Middle frontal gyrus (tissue), 1 donor: ENCODE data around the gene RBMS1.

Experiments
- DNase-seq: peaks from one replicate; pipeline ENCODE4 v3.0.0-alpha.2; 2015; ENCODE audit warnings: low spot score; ENCODE audit errors: extremely low spot score

Gene RBMS1

DNA sequence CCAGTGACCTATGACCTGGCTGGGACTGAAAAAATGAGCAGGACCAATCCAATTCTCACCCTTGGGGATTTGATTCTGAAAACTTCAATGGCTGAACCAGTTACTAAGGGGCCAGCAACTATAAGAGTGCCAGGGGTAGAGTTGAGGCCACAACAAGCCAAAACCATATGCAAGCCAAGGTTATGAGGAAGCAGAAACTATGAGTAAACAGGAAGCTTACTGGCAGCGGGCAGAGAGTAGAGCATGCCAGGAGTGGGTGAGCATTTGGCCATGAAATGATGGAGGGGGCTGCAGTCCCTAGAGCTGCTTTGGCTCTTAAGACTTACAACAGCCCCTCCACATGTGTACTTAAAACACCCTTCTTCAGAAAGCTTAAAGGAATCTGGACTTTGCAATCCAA lies 82.4 kb downstream of the RBMS1 start:
- DNase-seq, result no peak

DNA sequence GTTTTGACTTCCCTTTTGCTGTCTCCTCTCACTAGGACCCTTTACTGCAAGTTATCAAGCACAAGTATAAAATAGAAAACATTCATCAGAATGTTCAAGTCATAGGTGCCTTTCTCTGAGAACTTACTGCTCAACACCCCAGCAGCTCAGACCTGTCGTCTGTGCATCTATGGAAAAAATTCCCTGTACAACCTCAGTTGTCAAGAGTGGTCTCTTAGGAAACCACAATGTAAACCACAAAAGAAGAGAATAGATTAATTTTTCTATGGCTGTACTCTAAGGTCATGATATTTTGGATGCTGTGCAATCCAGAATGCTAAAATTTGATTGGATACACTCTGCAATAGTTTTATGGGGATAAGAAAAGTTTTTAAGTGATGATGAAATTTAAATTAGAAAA lies 84.1 kb downstream of the RBMS1 start:
- no peak for DNase-seq

- no peak for DNase-seq
Measured at GRCh38 chr2:160408959-160409291, 84.7 kb downstream of the RBMS1 start.

DNA sequence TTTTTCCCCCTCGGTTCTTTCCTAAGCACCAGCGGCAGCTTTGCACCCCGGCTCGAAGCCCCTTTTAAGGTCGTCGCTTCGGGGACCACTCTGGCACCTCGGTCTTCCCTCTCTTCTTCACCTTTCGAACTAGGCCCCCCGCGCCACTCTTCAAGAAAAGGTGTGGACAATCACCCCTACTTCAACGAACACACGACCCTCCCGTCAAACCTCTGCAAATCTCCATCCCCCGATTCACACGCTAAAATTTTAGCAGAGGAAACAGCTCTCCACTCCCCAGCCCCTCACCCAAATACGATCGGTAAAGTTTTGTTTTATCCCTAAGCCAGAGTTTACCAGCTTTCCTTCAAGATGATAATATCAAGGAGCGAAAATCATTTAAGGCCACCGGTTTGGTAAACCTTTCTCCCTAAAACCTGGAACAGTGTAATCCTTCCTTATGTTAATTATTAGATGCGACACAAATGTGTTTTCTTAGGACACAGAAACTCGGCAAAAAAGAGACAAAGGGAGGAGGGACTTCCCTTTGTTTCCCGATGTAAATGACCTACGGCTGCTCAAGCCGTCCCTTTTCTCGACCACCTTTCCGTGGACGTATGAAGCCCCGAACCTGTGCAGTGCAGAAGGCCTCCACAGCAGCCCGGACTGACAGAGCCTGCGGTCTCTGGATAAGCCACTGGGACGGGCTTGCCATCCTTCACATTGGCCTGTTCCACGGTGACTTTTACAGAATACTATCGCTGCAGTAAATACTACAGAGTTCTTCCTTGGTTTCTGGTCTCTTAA lies 85.2 kb downstream of the RBMS1 start:
- no peak for DNase-seq

GRCh38 chr2:160407393-160408172 lies 86.0 kb downstream of the RBMS1 start:
- no peak for DNase-seq

GRCh38 chr2:160406591-160407392 lies 86.8 kb downstream of the RBMS1 start:
- DNase-seq, result no peak

- DNase-seq, result no peak
Measured at GRCh38 chr2:160405077-160405867, 88.3 kb downstream of the RBMS1 start.

DNA sequence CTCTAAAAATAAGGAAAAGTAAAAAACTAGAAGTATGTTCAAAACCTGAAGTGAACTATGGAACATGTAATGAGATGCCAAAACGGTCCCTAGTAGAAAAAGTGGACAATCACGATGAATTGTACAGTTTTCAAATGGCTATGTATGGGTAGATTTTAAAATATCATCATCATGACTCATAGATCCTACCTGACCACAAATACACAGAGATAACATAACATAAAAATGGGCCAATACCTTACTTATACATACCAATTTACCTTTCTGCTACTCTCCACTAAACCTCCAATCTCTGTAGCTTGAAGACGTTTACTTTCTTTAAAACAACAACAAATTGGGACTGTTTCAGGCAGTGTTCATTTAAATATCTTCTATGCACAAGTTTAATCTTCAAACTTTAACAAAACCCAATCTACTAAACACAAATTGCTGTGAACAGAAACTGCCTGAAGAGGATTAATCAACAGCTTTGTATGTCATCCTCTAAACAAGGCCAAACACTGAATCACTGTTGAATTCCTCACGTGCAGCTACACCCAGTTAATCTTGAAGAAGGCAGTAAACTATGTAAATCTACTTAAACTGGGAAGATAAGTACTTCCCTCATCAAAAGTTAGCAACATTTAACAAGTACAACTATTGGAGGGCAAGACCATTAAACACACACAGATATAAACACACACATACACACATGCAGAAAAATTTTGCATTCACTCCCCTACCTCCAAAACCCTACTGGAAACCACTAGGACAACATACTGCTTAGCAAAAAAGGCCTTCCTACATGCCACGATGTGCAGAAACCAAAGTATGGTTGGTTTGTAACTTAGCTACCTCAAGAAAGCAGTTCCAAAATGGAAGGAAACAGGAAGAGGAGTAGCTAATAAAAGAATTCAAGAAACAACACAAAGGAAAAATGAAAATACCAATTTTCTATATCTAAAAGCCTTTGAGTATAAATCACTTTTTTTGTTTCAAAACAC lies 90.3 kb downstream of the RBMS1 start:
- no peak for DNase-seq

DNA sequence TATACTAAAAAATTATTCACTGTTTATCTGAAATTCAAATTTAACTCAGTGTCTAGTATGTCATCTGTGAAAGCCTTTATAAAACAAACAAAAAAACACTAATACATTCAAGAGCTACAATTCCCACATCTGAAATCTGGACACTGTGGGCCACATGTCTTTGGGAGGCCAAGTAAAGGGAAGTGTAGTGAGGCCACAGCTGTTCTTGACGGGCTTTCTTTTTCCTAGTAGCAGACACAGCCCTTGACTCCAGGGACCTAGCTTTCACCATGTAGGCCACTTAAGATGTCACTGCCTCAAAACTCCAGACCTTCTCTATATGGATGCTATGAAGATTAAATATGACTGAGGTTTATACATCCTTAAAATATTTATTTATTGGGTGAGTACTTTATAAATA lies 91.1 kb downstream of the RBMS1 start:
- no peak for DNase-seq

DNA sequence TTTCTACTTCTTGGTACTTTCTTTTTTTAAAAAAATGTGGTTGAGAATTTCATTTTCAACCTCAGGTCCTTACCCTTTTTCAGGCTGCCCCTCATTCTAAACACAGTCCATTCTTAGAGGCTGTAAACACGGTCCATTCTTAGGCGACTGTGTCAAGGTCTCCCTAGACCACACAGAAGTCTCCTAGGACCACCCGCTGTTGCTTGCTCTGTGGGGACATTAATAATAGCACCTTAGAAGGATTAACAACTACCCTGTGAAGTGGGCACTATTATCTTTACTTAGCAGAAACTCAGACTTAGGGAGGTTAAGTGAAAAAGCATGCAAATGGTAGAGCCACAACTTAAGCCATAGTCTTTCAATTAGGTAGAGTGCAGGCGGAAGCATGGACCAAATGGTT lies 91.7 kb downstream of the RBMS1 start:
- DNase-seq, result no peak

DNA sequence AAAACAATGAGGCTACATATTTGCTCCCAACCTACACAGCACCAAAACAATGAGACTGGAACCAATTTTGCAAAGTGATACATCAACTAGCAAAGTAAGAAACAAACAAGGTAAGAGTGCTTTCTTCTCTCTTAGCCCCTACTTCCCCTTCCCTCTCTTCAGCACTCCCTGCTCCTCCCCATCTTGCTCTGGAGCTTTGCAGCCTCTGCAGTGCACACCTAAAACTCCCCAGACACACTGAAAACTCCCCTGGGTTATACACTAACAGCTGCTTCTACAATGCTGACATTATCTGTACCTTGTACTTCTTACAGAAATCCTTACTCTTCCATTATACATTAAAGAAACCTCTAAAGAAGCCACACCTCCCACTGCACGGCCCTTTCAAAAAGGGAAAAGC lies 93.7 kb downstream of the RBMS1 start:
- DNase-seq, result no peak

GRCh38 chr2:160397530-160397865 lies 96.1 kb downstream of the RBMS1 start:
- no peak for DNase-seq

DNA sequence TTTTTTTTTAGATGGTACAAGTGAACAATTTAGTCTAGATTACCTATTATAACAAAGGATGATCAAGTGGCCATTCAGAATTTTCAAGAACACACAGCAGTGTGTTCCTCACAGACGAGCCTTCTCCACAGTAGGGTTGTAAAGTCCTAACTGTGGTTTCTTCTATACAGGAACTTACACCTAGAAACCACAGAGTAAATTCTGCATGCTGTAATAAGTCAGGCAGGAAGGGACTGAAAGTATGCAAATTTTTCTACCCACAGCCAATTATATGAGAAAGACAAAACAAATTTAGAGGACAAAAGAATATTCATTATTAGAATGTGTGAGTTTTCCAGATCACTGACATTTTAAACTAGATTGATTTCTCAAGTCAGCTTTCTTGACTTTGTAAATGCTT lies 99.5 kb downstream of the RBMS1 start:
- no peak for DNase-seq

DNA sequence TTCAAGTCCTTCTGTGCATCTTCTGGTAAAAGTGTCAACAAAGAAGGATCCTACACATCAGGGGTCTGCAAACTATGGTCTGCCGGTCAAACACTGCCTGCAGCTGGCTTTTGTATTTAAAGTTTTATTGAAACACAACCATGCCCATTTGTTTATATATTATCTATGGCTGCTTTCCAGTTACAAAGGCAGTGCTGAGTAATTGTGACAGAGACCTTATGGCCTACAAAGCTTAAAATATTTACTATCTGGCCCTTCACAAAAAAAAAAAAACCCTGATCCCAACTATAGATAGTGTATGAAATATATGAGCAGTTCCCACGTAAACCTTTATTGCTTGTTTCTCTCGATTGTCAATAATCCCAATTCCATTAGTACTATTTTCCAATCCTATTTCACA lies 101.4 kb downstream of the RBMS1 start:
- DNase-seq, result no peak

GRCh38 chr2:160390544-160391455 lies 102.8 kb downstream of the RBMS1 start:
- DNase-seq, result no peak

GRCh38 chr2:160389875-160390274 lies 103.7 kb downstream of the RBMS1 start:
- DNase-seq, result no peak

DNA sequence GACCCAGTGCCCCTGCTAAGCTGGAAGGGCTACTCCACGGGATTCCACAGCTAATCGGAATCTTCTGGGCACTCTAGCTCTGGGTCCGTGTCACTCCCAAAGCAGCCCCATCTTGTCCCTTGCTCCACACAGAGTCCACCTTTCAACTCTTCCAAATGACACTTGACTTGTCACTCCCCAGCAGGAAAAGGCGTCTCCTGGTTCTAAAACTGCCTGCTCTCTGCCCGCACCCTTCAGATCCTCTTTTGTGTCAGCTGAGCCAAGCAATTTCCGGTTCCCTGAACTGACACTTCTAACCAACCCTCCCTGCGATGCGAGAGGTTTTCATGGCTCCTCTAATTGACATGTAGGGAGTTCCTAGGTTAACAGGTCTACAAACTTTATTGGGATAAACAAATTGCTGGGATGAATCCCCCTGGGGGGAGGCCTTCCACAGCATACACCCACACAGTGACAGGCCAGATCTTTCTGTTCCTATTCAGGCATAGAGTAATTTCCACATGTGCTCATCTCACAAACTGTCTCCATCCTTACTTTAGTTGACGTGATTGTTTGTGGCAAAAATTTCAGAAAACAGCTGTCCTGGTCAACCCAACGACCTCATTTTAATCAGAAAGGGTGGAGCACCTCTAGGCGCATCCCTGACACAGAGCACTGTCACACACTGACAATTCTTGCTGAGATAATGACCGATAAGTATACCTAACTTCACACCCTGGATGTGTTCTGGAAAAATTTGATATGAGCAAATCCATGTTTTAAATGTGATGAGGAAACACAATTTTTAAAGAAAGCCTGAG lies 104.9 kb downstream of the RBMS1 start:
- DNase-seq, result no peak

GRCh38 chr2:160387558-160388262 lies 105.9 kb downstream of the RBMS1 start:
- no peak for DNase-seq
